Coronary artery (tissue), 2 donors: ENCODE measurements around the gene TOM1L2.
A peak's percentile ranks its signal among the peaks of the same experiment; 100 is the strongest.

Experiments used
- DNase-seq: peaks from one replicate; pipeline ENCODE4 v3.0.0-alpha.2; 2017; ENCODE audit warnings: low spot score
- H3K27ac ChIP-seq, 2 donors: fragments of 200-600 bp; sonication (generic); one replicate each; pipeline ENCODE4 v1.5.1; 2016 to 2019
- H3K4me3 ChIP-seq: fragments of 200-600 bp; sonication (generic); 2 replicates; pipeline ENCODE4 v1.5.1; 2016; ENCODE audit warnings: mild to moderate bottlenecking, moderate library complexity
- CTCF ChIP-seq: fragments of 200-600 bp; sonication (generic); IDR thresholded peaks from one replicate; pipeline ENCODE4 v1.5.1; 2019; ENCODE audit warnings: antibody characterized with exemption

TOM1L2 gene

DNA sequence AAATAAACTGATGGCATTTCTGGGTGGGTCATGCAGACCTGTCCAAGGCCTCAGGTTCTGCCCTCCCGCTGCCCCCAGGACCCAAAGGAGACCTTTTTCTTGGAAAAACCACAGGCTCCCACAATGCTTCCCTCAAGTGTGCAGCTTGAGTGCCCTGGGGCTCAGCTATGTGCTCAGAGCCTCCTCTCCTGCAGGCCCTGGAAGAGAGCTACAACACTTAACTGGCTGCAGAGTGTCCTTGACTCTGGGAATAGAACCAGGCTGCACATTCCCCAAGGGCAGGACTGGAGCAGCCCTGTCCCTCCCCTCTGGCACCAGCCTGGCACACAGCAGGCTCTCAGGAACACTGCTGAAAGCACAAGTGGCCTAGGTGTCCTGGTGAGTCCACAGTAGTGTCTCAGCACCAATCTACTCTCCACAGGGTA lies 130.6 kb downstream of the TOM1L2 start:
- Histone ChIP-seq H3K27ac (peak overlapping the region; percentile 99), H3K4me3 (no peak overlapping the region)
- TF ChIP-seq CTCF = no peak
- no peak for DNase-seq

DNA sequence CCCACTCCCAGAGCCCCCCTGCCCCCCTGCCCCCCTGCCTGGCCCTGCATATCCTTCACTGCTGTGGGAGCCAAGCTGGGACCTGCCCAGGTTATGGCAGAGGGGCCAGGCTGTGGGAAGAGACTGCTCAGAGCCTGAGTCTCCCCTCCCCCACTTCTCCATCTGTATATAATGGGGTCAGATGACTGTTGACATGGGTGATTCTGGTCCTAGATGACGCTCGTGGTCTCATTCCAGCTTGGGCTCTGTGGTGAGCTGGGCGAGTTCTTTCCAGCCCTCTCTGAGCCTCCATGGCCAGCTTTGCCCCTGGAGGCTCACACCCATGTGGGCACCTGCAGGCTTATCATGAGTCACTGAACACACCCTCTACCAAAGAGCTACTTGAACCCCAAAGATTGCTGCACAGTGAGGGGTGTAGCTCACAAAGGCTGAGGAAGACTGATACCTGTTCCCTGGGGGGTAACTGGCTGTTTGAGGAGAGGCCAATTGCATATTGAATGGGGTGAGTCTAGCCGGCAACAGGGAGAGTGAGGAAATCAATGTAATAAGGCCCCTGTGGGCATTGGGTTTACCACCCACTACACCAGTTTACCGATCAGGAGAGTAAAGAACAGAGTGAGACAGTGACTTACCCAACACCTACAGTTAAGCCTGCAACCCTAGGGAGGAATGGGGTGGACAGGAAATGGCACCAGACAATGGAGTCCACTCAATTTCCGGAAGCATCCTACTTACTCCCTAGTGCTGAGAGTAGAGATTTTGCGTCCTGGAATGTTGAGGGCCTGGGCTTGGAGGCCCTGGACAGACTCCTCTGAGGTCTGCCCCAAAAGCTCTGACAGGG lies 131.2 kb downstream of the TOM1L2 start:
- H3K27ac ChIP-seq = peak overlapping the region; percentile 99
- TF ChIP-seq CTCF = no peak
- H3K4me3 ChIP-seq = peak overlapping the region; percentile 77
- DNase-seq = no peak

GRCh38 chr17:17839791-17840707 lies 132.2 kb downstream of the TOM1L2 start:
- DNase-seq = no peak
- peak overlapping the region; percentile 99 for H3K27ac ChIP-seq
- TF ChIP-seq CTCF = no peak
- H3K4me3 ChIP-seq = peak overlapping the region; percentile 77

DNA sequence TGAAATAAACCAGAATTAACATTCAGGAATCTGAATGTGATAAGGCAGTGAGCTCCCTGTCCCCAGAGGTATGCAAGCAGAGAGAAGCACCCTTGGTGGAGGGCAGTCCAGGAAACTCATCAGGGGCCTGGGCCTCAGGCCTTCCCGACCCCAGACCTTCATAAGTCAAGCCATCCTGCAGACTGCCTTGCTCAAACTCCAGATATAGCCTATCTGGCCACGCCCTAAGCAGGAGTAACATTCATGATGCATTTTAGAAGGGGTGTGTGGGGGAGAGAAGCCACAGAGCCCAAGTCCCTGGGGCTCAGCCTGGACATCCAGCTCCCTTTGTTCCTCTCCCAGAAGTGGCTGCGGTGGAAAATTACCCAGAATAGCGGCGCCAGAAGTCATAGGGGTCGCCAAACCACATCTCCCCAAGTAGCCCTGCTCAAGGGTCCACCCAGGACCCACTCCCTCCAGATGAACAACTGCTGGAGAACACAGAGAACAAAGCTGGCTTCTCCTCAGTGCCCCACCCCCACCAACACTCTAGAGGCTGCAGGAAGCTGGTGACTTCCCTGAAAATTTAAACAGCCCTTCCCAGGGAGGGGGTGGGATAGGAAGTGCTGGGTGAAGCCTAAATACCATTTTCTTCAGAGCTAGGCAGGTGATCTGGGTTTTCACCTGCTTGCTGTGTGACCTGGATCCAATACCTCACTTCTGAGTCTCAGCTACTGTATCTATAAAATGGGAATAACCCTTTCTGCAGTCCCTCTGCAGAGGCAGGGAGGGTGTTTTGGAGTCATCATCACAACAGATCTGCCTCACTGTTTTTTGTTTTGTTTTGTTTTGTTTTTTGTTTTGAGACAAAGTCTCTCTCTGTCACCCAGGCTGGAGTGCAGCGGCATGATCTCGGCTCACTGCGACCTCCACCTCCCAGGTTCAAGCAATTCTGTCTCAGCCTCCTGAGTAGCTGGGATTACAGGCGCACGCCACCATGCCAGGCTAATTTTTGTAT lies 133.9 kb downstream of the TOM1L2 start:
- Histone ChIP-seq H3K4me3 (no peak overlapping the region), H3K27ac (peak overlapping the region; percentile 99)
- TF ChIP-seq CTCF = no peak
- DNase-seq = no peak

GRCh38 chr17:17837380-17837821 lies 134.8 kb downstream of the TOM1L2 start:
- H3K4me3 ChIP-seq = peak overlapping the region; percentile 99
- peak overlapping the region; percentile 99 for H3K27ac ChIP-seq
- no peak for DNase-seq
- TF ChIP-seq CTCF = no peak

DNA sequence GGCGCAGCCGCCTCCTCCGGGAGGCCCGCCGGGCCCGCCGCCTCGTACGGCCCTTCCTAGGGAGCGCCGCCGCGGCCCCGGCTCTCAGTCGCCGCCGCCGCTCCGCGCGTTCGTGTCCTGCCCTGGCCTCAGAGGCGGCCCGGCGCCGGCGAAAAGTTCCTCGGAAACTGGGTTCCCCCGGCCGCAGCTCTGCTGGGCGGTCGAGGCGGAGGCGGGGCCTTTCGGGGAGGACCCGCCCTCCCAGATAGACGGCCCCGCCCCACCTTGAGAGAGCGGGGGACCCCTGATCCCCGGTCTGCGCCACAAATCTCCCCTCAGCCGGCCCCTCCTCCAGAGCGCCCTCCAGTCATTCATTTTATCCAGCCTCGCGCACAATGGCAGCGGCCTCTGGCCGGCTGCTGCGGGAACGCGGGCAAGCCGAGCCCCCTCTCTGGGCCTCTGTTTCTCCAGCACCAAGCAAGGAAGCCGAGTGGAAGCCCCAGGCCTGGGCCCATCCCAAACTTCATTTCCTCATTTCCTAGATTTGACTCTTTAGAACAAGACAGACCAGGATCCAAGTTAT lies 135.3 kb downstream of the TOM1L2 start, which contains the start of gene SREBF1:
SREBF1 (minus strand) TSS at position 169 of the 562 bp plus-strand sequence. CDS start 169 bp downstream, outside the sequence.
- peak within 1 kb of the TSS; percentile 99 for H3K27ac ChIP-seq
- peak within 1 kb of the TSS; percentile 99 for H3K4me3 ChIP-seq
- DNase-seq = no peak
- TF ChIP-seq CTCF = no peak
